HL-60 (cell line): ENCODE results near the gene SH3BP1.
"Not testable (repeated sequence)": the region's sequence is repeated elsewhere in the genome, so short reads cannot be mapped to it uniquely, and the experiment has no call there.

Experiments used
- SPI1 ChIP-seq: IDR thresholded peaks from 2 replicates; pipeline ENCODE4 v1.6.1; 2012; ENCODE audit warnings: low read depth, mild to moderate bottlenecking, borderline replicate concordance
- TF ChIP-seq, protein P1 (sequence below): IDR thresholded peaks from one replicate; pipeline ENCODE4 v1.5.1; 2011; ENCODE audit warnings: low read length, control low read depth, inconsistent platforms; ENCODE audit not compliant: insufficient read depth

DNA sequence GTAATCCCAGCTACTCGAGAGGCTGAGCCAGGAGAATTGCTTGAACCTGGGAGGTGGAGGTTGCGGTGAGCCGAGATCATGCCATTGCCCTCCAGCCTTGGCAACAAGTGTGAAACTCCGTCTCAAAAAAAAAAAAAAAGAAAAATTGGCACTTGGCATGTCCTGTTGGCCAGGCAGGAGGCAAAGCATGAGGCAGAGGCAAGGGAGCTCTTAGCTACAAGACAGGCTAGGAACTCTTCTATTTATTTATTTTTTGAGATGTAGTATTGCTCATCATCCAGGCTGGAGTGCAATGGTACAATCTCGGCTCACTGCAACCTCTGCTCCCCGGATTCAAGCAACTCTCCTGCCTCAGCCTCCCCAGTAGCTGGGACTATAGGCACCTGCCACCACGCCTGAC, 54.7 kb downstream of the SH3BP1 start:
- TF ChIP-seq, protein P1, sequence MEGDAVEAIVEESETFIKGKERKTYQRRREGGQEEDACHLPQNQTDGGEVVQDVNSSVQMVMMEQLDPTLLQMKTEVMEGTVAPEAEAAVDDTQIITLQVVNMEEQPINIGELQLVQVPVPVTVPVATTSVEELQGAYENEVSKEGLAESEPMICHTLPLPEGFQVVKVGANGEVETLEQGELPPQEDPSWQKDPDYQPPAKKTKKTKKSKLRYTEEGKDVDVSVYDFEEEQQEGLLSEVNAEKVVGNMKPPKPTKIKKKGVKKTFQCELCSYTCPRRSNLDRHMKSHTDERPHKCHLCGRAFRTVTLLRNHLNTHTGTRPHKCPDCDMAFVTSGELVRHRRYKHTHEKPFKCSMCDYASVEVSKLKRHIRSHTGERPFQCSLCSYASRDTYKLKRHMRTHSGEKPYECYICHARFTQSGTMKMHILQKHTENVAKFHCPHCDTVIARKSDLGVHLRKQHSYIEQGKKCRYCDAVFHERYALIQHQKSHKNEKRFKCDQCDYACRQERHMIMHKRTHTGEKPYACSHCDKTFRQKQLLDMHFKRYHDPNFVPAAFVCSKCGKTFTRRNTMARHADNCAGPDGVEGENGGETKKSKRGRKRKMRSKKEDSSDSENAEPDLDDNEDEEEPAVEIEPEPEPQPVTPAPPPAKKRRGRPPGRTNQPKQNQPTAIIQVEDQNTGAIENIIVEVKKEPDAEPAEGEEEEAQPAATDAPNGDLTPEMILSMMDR: not testable (repeated sequence)
- TF ChIP-seq SPI1: not testable (repeated sequence)
